Endothelial cell (in vitro differentiated cells): ENCODE data around the gene ZNF444. TPM values are rescaled to one million over a fixed set of nuclear protein-coding genes. Genes with fewer than 3 reads are reported as not detected.
A peak's percentile ranks its signal among the peaks of the same experiment; 100 is the strongest.
"Not testable (repeated sequence)": the region's sequence is repeated elsewhere in the genome, so short reads cannot be mapped to it uniquely, and the experiment has no call there.

Experiments used
- DNase-seq: peaks from one replicate; pipeline ENCODE4 v3.0.0; 2021; ENCODE audit warnings: low spot score
- H3K27ac Mint-ChIP-seq: one replicate; pipeline ENCODE4 v1.8.0; 2021; ENCODE audit warnings: mixed read lengths, inconsistent platforms; ENCODE audit not compliant: unreplicated experiment
- H3K27me3 Mint-ChIP-seq: one replicate; pipeline ENCODE4 v1.8.0; 2021; ENCODE audit warnings: mild to moderate bottlenecking, moderate library complexity, mixed read lengths, inconsistent platforms; ENCODE audit not compliant: unreplicated experiment
- H3K36me3 Mint-ChIP-seq: one replicate; pipeline ENCODE4 v1.8.0; 2021; ENCODE audit warnings: mild to moderate bottlenecking, low read depth, mixed read lengths, inconsistent platforms; ENCODE audit not compliant: unreplicated experiment
- H3K4me1 Mint-ChIP-seq: one replicate; pipeline ENCODE4 v1.8.0; 2021; ENCODE audit warnings: mild to moderate bottlenecking, mixed read lengths, inconsistent platforms; ENCODE audit not compliant: unreplicated experiment
- H3K4me3 Mint-ChIP-seq: one replicate; pipeline ENCODE4 v1.8.0; 2021; ENCODE audit warnings: mild to moderate bottlenecking, mixed read lengths, inconsistent platforms; ENCODE audit not compliant: unreplicated experiment
- H3K9me3 Mint-ChIP-seq: one replicate; pipeline ENCODE4 v1.8.0; 2021; ENCODE audit warnings: mixed read lengths, inconsistent platforms; ENCODE audit not compliant: unreplicated experiment
- CTCF ChIP-seq: fragments of 200-600 bp; sonication (generic); IDR thresholded peaks from one replicate; pipeline ENCODE4 v1.5.0; 2021; ENCODE audit warnings: antibody characterized with exemption; ENCODE audit not compliant: unreplicated experiment
- total RNA-seq: library from RNA; stranded (reverse); fragmentation: NEBNext Ultra II Directional; extraction: Animal tissue kit (Norgen Biotek cat#: 25700); gene quantifications from one replicate; pipeline ENCODE4 v1.2.1, GENCODE V29; 2021; ENCODE audit not compliant: unreplicated experiment

The ZNF444 gene
- total RNA-seq, 1 donor from 2014 or later: 40.8 TPM

- DNase-seq: no peak
- no peak for TF ChIP-seq CTCF
- H3K4me1 Mint-ChIP-seq: peaks cover 30% of the 10 kb centered on the region
- peaks cover 23% of the 10 kb centered on the region for H3K27me3 Mint-ChIP-seq
- H3K9me3 Mint-ChIP-seq: no peaks in the 10 kb centered on the region
- peak overlapping the region; percentile 47 for H3K4me3 Mint-ChIP-seq
- peak overlapping the region; percentile 57 for H3K27ac Mint-ChIP-seq
- H3K36me3 Mint-ChIP-seq: peaks cover 21% of the 10 kb centered on the region
Measured at GRCh38 chr19:56104423-56104822, 36.7 kb upstream of the ZNF444 start.

DNA sequence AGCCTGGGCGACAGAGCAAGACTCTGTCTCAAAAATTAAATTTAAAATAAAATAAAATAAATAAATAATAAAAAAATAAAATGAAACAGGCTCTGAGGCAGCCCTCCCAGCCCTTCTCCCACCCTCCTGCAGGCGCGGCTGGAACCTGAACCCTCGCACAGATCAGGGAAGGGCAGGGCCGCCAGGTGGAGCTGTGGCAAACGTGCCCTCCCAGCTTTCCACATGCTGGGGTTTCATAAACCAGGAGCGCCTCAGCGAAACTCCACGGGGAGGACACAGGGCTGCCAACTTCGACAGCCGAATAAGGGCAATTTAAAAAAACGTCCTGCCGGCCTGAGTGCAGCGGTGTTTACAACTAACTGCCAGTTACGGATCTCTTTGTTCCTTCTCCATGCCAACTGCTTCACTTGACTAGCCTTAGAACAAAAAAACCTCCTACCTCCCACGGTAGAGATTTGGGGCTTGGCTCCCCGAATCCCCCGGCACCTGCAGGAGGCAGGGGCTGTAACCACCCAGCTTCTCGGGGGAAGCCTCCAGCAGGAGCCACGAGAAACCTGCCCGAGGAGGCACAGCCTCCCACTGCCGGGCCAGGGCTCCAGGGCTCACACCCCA is 35.9 kb upstream of the ZNF444 start:
- peak; percentile 58 for TF ChIP-seq CTCF
- Mint-ChIP-seq H3K36me3 (peaks cover 21% of the 10 kb centered on the region), H3K27ac (no peak overlapping the region), H3K27me3 (peaks cover 22% of the 10 kb centered on the region), H3K9me3 (no peaks in the 10 kb centered on the region), H3K4me3 (no peak overlapping the region), H3K4me1 (peaks cover 31% of the 10 kb centered on the region)
- DNase-seq: peak; percentile 79

DNA sequence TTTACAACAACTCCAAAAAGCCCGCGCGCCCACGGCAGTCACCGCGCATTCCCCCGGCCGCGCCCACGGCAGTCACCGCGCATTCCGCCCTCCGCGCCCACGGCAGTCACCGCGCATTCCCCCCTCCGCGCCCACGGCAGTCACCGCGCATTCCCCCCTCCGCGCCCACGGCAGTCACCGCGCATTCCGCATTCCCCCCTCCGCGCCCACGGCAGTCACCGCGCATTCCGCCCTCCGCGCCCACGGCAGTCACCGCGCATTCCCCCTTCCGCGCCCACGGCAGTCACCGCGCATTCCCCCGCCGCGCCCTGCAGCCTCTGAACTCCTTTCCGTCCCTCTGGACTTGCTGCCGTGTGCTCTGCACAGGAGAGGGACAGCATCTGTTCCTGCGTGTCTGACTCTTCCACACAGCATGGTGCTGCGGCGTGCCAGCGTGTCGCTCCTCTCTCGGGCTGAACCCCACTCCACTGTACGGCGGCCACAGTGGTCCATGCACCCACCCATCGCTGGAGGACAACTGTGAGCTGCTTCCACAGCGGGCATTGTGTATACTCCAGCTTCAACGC is 35.2 kb upstream of the ZNF444 start:
- peaks cover 21% of the 10 kb centered on the region for H3K36me3 Mint-ChIP-seq
- H3K4me1 Mint-ChIP-seq: peaks cover 34% of the 10 kb centered on the region
- not testable (repeated sequence) for H3K27ac Mint-ChIP-seq, DNase-seq, H3K4me3 Mint-ChIP-seq, H3K9me3 Mint-ChIP-seq
- H3K27me3 Mint-ChIP-seq: peaks cover 24% of the 10 kb centered on the region

- Mint-ChIP-seq H3K4me3 (no peak overlapping the region), H3K9me3 (no peaks in the 10 kb centered on the region), H3K4me1 (peaks cover 34% of the 10 kb centered on the region), H3K36me3 (peaks cover 16% of the 10 kb centered on the region), H3K27ac (no peak overlapping the region), H3K27me3 (peaks cover 23% of the 10 kb centered on the region)
- TF ChIP-seq CTCF: no peak
- DNase-seq: no peak
Measured at GRCh38 chr19:56106397-56106849, 34.7 kb upstream of the ZNF444 start.

DNA sequence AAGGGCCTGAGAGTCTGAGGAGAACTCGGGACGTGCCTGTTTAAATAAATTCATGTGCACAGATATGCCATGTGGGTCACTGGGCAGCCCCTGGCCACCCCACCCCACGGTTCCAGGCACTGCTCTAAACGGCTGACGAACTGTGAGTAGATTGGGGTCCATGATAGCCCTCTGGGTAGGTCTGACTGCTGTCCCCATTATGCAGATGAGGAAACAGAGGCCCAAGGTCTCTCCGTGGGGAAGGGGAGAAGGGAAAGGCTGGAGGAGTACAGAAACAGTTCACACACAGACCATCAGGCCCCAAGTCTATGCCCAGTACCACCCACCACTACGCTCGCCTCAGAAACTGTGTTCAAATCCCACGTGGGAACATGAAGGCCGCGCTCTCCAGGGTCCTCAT is 34.1 kb upstream of the ZNF444 start:
- Mint-ChIP-seq H3K27ac (no peak overlapping the region), H3K9me3 (no peaks in the 10 kb centered on the region), H3K4me3 (peak overlapping the region; percentile 74), H3K36me3 (peaks cover 13% of the 10 kb centered on the region), H3K4me1 (peaks cover 32% of the 10 kb centered on the region), H3K27me3 (peaks cover 21% of the 10 kb centered on the region)
- DNase-seq: no peak
- no peak for TF ChIP-seq CTCF
